ENCODE data around the gene ACOT11. TPM values are rescaled to one million over a fixed set of nuclear protein-coding genes. Genes with fewer than 3 reads are reported as not detected.
"Not testable (repeated sequence)": the region's sequence is repeated elsewhere in the genome, so short reads cannot be mapped to it uniquely, and the experiment has no call there.

ACOT11 gene
- total RNA-seq, 1 experiment from 2014 or later = 9.9 TPM

GRCh38 chr1:54608566-54609230 lies 60.7 kb downstream of the ACOT11 start:
- DNase-seq (ENCODE audit: low read depth) = no peak

- peak; percentile 19 for DNase-seq (ENCODE audit: low read depth)
Measured at GRCh38 chr1:54609301-54609921, 61.4 kb downstream of the ACOT11 start.

GRCh38 chr1:54610048-54610447 lies 62.0 kb downstream of the ACOT11 start:
- no peak for DNase-seq (ENCODE audit: low read depth)

GRCh38 chr1:54610601-54611580 lies 62.9 kb downstream of the ACOT11 start:
- DNase-seq (ENCODE audit: low read depth) = no peak

GRCh38 chr1:54611621-54612020 lies 63.6 kb downstream of the ACOT11 start:
- DNase-seq (ENCODE audit: low read depth) = no peak

- DNase-seq (ENCODE audit: low read depth) = no peak
Measured at GRCh38 chr1:54614024-54614423, 66.0 kb downstream of the ACOT11 start.

GRCh38 chr1:54614563-54614962 lies 66.5 kb downstream of the ACOT11 start:
- no peak for DNase-seq (ENCODE audit: low read depth)

- no peak for DNase-seq (ENCODE audit: low read depth)
Measured at GRCh38 chr1:54615531-54616279, 67.7 kb downstream of the ACOT11 start.

- no peak for DNase-seq (ENCODE audit: low read depth)
Measured at GRCh38 chr1:54619749-54620148, 71.7 kb downstream of the ACOT11 start.

GRCh38 chr1:54623216-54624007 lies 75.4 kb downstream of the ACOT11 start, which contains the start of gene FAM151A:
TSS of gene FAM151A (minus strand) at chr1:54623525. CDS start at chr1:54623395, 130 bp downstream.
- no peak for DNase-seq (ENCODE audit: low read depth)

GRCh38 chr1:54624466-54625464 lies 76.7 kb downstream of the ACOT11 start:
- DNase-seq (ENCODE audit: low read depth) = no peak

GRCh38 chr1:54627196-54627595 lies 79.2 kb downstream of the ACOT11 start:
- no peak for DNase-seq (ENCODE audit: low read depth)

- DNase-seq (ENCODE audit: low read depth) = not testable (repeated sequence)
Measured at GRCh38 chr1:54635804-54636203, 87.8 kb downstream of the ACOT11 start.

GRCh38 chr1:54636461-54637446 lies 88.7 kb downstream of the ACOT11 start:
- not testable (repeated sequence) for DNase-seq (ENCODE audit: low read depth)

GRCh38 chr1:54640361-54640760 lies 92.3 kb downstream of the ACOT11 start:
- no peak for DNase-seq (ENCODE audit: low read depth)

GRCh38 chr1:54640863-54641836 lies 93.1 kb downstream of the ACOT11 start, which contains the start of gene MROH7:
TSS of gene MROH7 (plus strand) at chr1:54641786. CDS start at chr1:54652927, 11,141 bp downstream.
- no peak for DNase-seq (ENCODE audit: low read depth)

GRCh38 chr1:54643736-54644135 lies 95.7 kb downstream of the ACOT11 start:
- DNase-seq (ENCODE audit: low read depth) = no peak
